ENCODE data around the gene VWF.
"Not testable (repeated sequence)": the region's sequence is repeated elsewhere in the genome, so short reads cannot be mapped to it uniquely, and the experiment has no call there.

VWF gene

DNA sequence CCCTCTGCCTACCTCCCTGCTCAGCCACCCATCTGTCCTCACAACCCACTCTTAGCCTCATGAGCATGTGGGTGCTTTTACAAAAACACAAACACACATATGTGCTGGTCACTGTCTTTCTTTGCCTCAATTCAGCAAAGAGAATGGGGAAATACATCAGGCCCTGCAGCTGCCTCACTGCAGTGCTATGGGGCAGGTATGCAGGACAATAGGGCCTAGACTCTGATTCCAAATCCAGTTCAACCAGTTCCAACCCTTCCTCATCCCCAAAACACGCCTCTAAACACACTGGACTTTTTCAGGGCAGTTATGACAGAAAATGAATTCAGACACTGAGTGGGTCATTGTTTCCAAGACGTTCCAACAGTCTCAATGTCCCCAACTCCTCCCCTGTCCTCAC is 100.4 kb downstream of the VWF start:
- DNase-seq (ENCODE audit: low read depth, low spot score) = not testable (repeated sequence)

DNA sequence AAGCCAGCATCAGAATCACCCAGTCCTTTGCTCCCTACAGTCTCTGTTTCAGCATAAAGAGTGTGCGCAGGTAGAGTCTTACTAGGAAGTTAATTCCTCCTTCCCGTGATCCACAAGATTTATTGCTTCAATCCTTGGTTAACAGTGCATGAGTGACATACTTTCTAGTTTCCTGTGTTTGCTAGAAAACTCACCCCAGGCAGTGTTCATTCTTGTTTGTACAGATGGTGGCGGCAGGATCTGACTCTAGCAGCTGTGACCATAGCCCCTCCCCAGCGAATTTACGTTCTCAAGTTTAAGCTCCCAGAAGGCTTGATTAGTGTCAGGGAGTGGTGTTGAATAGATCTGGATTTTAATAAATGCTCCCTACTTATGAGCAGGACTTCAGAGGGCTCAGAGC is 103.5 kb downstream of the VWF start:
- DNase-seq (ENCODE audit: low read depth, low spot score) = no peak
- H3K4me3 ChIP-seq (ENCODE audit: low read length) = no peak overlapping the region

More for the DNA sequence above, 100.4 kb downstream of the VWF start:
- H3K4me3 ChIP-seq (ENCODE audit: low read length) = not testable (repeated sequence)

DNA sequence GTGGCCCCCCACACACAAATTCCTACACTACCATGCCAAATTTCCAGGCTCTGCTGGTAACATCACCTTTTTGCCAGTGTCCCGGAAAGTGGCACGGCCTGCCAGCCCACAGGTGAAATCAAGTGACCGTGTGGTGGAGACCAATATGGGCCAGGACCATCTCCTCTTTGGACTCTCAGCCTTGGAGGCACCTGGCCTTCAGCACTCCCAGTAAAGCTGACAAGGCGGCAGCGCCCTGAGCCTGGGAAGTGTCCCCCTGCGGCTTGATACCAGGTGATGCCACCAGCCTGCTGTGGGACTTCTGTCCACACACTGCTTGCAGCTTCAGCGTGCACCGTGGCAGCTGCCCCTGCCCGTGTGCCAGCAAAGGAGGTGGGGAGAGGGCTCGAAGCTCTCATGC is 104.0 kb downstream of the VWF start:
- not testable (repeated sequence) for DNase-seq (ENCODE audit: low read depth, low spot score); H3K4me3 ChIP-seq (ENCODE audit: low read length)

DNA sequence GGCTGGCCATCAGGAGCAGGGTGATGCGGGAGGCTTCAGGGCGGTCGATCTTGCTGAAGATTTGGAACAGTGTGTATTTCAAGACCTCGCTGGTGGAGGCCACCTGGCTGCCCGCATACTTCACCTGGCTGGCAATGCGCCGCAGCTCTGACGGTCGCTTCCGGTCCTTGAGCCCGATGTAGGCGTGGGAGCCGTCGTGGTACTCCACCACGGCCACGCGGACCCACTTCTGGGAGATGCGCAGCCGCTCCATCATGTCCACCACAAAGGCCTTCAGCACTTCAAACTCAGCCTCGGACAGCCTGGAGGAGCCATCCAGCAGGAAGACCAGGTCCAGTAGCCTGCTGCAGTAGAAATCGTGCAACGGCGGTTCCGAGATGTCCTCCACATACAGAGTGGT is 105.2 kb downstream of the VWF start:
- not testable (repeated sequence) for DNase-seq (ENCODE audit: low read depth, low spot score); H3K4me3 ChIP-seq (ENCODE audit: low read length)

DNA sequence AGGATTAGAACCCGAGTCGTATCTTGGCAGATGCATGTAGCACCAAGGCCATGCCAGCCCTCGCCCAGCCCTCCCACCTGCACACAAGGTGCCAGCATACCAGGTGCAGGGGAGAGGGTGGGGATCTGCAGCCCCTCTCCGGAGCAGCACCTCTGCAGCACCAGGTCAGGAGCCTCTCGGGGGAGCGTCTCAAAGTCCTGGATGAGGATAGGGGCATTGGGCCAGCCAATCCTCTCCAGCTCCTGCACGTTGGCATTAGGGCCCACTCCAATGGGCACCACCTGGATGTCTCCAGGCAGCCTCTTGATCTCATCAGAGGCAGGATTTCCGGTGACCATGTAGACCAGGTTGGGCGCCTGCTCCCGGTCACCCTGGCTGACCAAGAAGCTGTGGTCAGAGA is 106.2 kb downstream of the VWF start:
- no peak overlapping the region for H3K4me3 ChIP-seq (ENCODE audit: low read length)
- no peak for DNase-seq (ENCODE audit: low read depth, low spot score)

DNA sequence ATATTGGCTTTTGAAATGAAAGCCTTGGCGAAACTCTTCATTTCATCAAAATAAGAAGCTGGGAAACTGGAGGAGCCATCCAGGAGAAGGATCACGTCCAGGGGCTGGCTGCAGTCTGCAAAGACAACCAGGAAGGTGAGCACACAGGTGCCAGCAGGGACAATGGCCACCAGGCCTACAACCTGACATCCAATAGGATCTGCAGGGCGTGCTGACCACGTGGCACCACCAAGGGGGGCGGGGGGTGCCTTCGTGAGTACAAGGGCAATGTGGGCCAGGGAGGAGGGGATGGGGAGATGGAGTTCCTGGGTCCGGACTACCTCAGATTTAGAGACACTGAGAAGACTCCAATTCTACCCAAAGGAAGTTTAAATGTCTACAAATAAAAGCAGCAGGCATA is 107.7 kb downstream of the VWF start:
- H3K4me3 ChIP-seq (ENCODE audit: low read length) = no peak overlapping the region
- no peak for DNase-seq (ENCODE audit: low read depth, low spot score)

DNA sequence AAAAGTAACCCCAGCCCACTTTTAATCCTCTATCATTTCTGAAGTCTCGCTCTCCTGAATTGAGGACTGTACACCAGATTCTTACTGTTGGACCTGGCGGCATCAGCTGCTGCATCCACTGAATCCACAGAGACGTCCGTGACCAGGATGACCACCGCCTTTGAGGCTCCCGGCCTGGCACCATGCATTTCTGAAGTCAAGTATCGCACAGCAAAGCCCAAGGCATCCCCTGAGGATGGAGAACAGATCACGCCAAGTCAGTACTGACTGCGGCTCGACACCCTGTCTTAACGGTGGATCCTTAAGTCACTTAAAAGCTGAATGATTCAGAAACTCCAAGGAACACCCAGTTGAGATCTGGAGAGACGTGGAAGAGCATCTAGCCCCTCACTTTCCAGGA is 108.5 kb downstream of the VWF start:
- H3K4me3 ChIP-seq (ENCODE audit: low read length) = not testable (repeated sequence)

DNA sequence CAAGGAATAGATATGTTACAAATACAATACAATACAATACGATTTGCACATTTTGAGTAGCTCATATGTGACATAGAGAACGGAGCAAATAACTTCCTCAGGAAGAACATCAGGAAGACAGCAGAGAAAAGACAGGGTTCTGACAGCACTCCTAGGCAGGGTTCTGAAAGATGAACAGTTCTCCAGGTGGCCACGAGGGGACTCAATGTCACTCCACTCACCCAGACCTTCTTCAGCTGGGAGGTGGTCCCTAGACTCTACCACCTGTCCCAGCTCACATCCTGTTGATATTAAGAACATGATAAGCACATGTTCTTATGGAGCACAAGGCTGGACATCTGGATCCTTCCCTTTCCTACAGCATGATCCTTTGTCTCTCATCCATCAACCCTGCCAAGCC is 109.2 kb downstream of the VWF start:
- not testable (repeated sequence) for H3K4me3 ChIP-seq (ENCODE audit: low read length); DNase-seq (ENCODE audit: low read depth, low spot score)

More for the DNA sequence above, 108.5 kb downstream of the VWF start:
- DNase-seq (ENCODE audit: low read depth, low spot score) = not testable (repeated sequence)

DNA sequence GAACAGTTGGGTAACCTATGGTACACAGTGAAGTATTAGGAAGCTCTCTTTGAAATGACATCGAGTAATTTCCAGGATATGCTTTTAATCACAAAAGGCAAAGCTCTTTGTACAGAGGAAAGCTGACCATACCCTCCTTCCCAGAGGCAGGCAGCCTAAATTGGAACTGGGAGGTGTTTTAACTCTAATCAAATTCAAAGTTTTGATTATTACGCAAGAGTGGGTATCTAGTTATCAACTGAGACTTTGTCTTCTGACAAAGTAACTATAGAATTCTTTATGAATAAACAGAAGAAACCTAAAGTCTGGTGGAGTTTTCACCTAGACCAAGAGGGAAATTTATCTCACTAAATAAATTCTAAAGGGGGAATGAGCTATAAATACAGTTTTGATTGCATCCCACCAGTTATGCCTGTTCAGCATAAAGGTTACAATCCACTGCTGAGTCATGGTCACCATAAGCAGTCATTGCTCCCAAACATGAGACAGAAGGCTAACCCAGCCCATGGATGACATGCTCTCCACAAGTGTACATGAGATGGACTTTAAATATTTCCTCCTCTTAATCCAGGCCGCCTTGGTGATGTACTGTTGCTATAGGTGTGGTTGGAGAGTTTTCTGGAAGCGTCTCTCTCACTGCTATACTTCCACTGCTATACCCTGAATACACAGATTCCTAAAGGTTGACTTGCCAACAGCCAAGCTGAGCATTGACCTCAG is 113.7 kb downstream of the VWF start:
- not testable (repeated sequence) for DNase-seq (ENCODE audit: low read depth, low spot score); H3K4me3 ChIP-seq (ENCODE audit: low read length)

DNA sequence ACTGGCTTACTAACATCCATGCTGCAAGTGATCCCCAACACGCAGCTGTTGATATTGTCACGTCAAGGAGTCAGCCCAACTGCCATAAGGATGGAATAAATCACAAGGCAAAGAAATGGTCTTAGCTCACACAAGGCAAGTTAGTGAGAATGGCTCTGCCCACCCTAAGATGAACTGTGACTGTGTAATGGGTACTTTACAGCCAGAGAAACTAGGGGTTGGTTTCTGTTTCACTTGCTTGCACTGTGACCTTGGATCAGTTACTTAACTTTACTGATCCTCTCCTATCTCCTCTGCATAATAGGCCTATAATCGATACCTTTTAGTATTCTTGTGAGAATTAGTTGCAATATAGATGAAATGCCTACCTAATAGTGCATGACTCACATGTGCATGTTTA is 127.2 kb downstream of the VWF start:
- DNase-seq (ENCODE audit: low read depth, low spot score) = no peak
- no peak overlapping the region for H3K4me3 ChIP-seq (ENCODE audit: low read length)

DNA sequence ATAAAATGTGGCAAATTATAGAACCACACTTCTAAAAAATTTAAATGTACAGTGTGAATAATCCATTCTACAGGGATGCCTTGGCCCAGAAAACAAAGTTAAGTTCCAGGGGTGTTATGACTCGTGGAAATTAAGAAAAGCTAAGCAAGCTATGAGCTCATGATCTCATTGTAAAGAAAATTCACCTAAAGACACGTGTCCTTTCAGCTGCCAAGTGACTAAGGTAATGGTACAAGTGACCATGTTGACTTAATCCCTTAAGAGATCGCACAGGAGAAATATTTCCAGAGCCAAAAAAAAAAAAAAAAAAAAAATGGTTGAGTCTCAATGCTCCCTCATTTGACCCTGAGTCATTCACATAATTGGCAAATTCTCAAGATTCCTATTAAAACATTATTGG is 128.0 kb downstream of the VWF start:
- no peak for DNase-seq (ENCODE audit: low read depth, low spot score)
- H3K4me3 ChIP-seq (ENCODE audit: low read length) = no peak overlapping the region

DNA sequence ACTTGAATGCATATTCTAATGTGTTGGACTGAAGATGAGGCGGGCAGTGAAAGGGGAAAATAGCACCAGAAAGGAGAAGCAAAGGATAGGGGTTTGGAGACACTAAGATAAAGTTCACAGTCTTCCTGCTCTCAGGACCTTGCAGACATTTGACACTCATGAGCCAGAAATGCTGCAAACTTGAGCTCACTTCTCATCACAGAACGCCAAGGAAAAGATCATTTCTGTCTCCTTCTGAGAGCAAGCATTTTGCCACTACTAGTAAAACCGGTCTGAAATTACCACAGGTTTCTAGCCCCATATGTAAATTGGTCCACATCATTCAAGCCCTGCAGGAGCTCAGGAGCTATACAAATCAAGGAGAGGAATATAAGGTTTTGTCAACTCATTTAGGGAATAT is 134.8 kb downstream of the VWF start:
- no peak overlapping the region for H3K4me3 ChIP-seq (ENCODE audit: low read length)
- no peak for DNase-seq (ENCODE audit: low read depth, low spot score)

DNA sequence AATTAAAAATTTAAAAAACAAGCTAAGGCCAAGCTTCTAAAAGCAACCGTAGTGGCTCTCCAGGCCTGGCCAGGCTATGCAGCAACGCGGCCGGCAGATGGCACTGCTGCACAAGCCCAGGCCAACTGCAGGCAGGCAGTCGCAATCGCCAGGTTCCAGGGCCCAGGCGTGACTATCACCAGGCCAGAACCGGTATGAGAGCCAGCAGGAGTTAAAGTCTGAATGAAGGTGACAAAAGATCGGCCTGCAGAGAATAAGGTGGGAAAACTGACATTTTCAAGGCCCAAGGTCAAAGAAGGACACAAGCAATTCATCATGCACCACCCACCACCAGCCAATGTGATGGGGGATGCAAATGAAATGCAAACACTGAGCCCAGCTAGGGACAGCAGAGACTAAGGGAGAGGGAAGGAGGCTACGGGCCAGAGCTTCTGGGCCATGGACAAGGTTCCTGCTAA is 135.8 kb downstream of the VWF start:
- H3K4me3 ChIP-seq (ENCODE audit: low read length) = no peak overlapping the region
- peak; percentile 32 for DNase-seq (ENCODE audit: low read depth, low spot score)

DNA sequence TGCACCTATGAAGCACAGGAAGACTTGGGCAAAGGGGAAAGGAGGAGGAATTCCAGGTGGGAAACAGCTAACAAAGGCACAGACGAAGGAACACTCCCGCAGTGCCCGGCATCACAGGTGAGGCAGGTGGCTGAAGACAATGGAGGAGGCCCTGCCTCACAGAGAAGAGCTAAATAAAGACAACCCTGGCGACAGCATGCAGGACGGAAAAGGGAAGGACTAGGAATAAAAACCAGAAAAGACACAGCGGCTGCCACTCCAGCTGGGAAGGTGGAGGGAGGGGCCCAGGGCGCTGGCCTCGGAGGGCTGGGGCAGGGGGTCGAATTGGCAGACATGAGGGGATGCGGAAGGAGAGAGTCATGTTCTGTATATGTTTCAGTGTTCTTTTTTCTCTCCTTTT is 136.4 kb downstream of the VWF start:
- no peak overlapping the region for H3K4me3 ChIP-seq (ENCODE audit: low read length)
- no peak for DNase-seq (ENCODE audit: low read depth, low spot score)

DNA sequence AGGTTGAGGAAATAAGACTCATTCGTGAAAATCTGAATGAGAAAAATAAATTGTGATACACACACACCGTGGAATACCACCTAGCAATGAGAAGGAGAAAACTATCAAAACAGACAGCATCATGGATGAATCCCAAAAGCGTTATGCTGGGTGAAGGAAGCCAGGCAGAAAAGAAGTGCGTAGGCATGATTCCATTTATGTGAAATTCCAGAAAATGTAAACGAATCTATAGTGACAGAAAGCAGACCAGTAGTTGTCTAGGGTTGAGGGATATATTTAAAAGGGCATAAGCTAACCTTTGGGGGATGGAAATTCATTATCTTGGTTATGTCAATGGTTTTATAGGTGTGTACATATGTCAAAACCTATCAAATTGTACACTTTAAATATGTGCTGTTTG is 136.9 kb downstream of the VWF start:
- H3K4me3 ChIP-seq (ENCODE audit: low read length) = no peak overlapping the region
- DNase-seq (ENCODE audit: low read depth, low spot score) = no peak

DNA sequence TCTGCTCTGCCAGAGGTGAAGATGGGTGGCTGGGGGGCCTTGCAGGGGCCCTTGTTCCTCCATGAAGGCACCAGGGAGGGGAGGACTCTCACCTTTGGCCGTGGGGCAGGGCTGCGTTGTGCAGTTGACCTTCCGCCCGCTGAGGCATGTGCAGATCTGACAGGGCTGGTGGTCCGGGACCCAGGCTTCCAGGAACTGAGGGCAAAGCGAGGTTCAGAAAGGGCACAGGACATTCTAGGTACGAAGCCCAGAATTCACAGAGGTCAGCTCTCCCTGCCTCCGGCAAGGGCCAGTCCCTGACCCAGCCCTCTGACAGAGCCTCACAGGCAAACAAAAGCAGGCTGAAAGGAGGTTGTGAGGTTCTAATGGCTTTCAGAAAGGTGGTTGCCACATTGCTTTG is 139.0 kb downstream of the VWF start:
- no peak for DNase-seq (ENCODE audit: low read depth, low spot score)

DNA sequence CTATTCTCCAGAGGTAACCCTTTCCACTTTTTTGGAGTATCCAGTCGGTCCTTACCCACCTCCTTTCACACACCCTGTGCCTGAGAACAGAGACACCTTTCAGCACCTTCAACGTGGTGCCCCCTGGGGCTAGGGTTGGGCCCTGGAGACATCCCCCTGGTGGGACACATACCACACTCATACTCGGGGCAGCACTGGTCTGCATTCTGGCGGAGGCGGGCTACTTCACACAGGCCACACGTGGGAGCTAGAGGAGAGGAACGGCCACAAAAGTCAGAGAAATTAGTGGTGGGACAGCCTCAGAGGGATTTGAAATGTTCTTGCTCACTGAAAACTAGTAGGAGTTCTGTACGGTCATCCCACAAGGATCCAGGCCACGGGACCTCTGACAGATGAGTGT is 139.6 kb downstream of the VWF start:
- no peak overlapping the region for H3K4me3 ChIP-seq (ENCODE audit: low read length)
- no peak for DNase-seq (ENCODE audit: low read depth, low spot score)

More for the DNA sequence above, 139.0 kb downstream of the VWF start:
- H3K4me3 ChIP-seq (ENCODE audit: low read length) = no peak overlapping the region

DNA sequence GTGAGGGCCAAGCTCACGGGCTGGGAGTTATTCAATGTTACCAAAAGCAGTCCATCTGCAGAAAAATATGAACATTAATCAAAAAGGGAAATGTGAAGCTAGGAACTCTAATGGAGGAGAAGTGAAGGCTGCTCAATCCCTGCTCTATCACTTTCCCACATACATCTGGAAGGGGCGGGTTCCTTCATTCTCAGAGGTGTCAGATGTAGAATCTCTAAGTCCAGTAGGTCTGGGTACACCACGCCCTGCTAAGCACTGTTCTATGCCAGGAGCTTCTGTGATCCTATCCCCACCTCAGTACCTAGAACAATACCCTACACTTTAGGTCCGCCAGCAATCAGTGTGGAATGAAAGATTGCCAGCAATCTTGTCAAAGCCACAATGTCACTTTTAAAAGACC is 142.4 kb downstream of the VWF start:
- no peak for DNase-seq (ENCODE audit: low read depth, low spot score)
- H3K4me3 ChIP-seq (ENCODE audit: low read length) = no peak overlapping the region

DNA sequence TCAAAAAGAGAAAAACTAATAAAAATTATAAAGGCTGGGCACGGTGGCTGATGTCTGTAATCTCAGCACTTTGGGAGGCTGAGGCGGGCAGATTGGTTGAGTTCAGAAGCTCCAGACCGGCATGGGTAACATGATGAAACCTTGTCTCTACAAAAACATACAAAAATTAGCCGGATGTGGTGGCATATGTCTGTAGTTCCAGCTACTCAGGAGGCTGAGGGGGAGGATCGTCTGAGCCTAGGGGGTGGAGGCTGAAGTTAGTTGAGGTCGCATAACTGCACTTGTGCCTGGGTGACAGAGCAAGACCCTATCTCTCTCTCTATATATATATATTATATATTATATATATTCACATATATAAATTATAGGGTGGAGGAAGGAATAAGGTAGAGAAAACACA is 146.9 kb downstream of the VWF start:
- H3K4me3 ChIP-seq (ENCODE audit: low read length) = no peak overlapping the region
- peak; percentile 72 for DNase-seq (ENCODE audit: low read depth, low spot score)

DNA sequence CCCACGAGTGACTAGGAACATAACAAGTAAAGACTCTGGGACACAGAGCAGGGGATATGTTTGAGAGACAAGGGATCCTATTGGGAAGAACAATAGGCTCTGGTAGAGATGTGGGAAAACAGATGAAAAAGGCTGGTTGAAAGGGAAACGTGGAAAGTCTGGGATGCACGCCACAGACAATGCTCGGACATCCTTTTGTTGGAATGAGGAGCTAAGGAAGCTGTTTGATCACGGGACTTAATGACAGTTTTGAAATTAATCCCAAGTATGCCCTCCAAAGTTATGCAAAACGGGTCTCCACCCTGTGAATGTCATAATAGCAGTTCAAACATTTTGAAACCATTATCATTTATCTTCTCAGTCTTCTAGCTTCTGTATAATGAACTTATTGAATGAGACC is 147.8 kb downstream of the VWF start:
- H3K4me3 ChIP-seq (ENCODE audit: low read length) = no peak overlapping the region
- DNase-seq (ENCODE audit: low read depth, low spot score) = no peak

DNA sequence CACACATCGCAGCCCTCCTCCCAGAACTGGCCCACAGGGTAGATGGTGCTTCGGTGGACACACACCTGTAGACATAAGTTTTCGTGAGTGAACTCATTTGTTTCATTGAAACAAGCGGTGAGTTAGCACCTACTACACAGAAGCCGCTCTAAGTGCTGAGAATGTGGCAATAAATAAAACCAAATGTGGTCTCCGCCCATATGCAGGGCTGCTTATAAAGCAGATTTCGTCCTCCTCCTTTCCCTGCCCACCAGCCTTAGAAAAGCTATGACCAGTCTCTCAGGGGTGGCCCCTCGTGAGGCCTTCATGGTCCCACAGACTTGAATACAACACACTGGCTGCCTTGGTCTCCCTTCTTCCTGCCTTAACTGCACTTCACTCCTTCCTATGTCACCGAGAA is 148.3 kb downstream of the VWF start:
- DNase-seq (ENCODE audit: low read depth, low spot score) = no peak

More for the DNA sequence above, 148.3 kb downstream of the VWF start:
- H3K4me3 ChIP-seq (ENCODE audit: low read length) = no peak overlapping the region
